ENCODE results near the gene FAM107B. TPM values are rescaled to one million over a fixed set of nuclear protein-coding genes. Genes with fewer than 3 reads are reported as not detected.

FAM107B gene
- total and polyA plus RNA-seq, 2 of the 8 experiments (the other 6 are each of a cell fraction or from before 2014, with no cell fraction given) = 7.5 to 28.1 TPM

- no peaks in the 10 kb centered on the region for H3K36me3 ChIP-seq (ENCODE audit: control insufficient read depth in 2 of 4, insufficient read depth in 4 of 4, low read length in 3 of 4)
- peak overlapping the region; percentile 81 for H2AFZ ChIP-seq (ENCODE audit: low read length)
- H3K23ac ChIP-seq (ENCODE audit: insufficient read length) = no peak overlapping the region
- H3K56ac ChIP-seq (replicated peaks; ENCODE audit: insufficient read length, low read depth, low read length) = no peak overlapping the region
- ChIA-PET CTCF (ENCODE audit: partially characterized antibody) (no interaction called here), POLR2A (ENCODE audit: partially characterized antibody) (interaction anchor here (0.7 kb wide), 1 partner anchor 29 kb away, joined by 3 read pairs; no protein-coding TSS in a partner anchor)
- H3K79me1 ChIP-seq (ENCODE audit: low read depth, low read length) = no peaks in the 10 kb centered on the region
- no peak overlapping the region for H3K18ac ChIP-seq (ENCODE audit: extremely low read depth, low read length)
- no peaks in the 10 kb centered on the region for H3K4me1 ChIP-seq (replicated peaks in 1 of 4; ENCODE audit: control insufficient read depth in 3 of 4, insufficient read depth in 4 of 4, low read length in 3 of 4)
- no peaks in the 10 kb centered on the region for H3K79me2 ChIP-seq (ENCODE audit: control insufficient read depth in 1 of 2, insufficient read depth in 2 of 2, low read length in 2 of 2)
- H3K4me3 ChIP-seq (ENCODE audit: extremely low read depth in 1 of 4, insufficient read depth in 2 of 4, low read depth in 3 of 4, low read length in 4 of 4) = no peak overlapping the region
- H2BK20ac ChIP-seq (ENCODE audit: low read length) = no peak overlapping the region
- no peak for DNase-seq (ENCODE audit: low read depth in 1 of 2, low spot score in 2 of 2)
- no peak overlapping the region for H2BK15ac ChIP-seq (ENCODE audit: low read length)
- H3K9me3 ChIP-seq (ENCODE audit: insufficient read depth in 2 of 2, low read depth in 1 of 2, low read length in 1 of 2) = no peaks in the 10 kb centered on the region
- no peaks in the 10 kb centered on the region for H4K20me1 ChIP-seq (replicated peaks in 1 of 2; ENCODE audit: control insufficient read depth in 1 of 2, insufficient read depth in 2 of 2, low read length in 2 of 2)
- H3K23me2 ChIP-seq (ENCODE audit: low read depth, low read length) = no peaks in the 10 kb centered on the region
- no peak overlapping the region for H2AK5ac ChIP-seq (ENCODE audit: low read depth, low read length)
- 84% methylated on average over 7 of the region's 7 CpGs; no CpG with 5 or more reads in 1 of the 2 experiments for WGBS, 2 experiments (ENCODE audit: extremely low coverage in 1 of 2, insufficient coverage in 1 of 2, insufficient read length in 1 of 2, insufficient replicate concordance in 2 of 2, low coverage in 1 of 2, low lambda C conversion rate in 2 of 2, missing lambda C conversion rate in 1 of 2)
- no peak overlapping the region for H3K4me2 ChIP-seq (ENCODE audit: insufficient read depth in 1 of 2, low read depth in 2 of 2, low read length in 2 of 2)
- H3K27me3 ChIP-seq (replicated peaks in 1 of 4; ENCODE audit: control insufficient read depth in 3 of 4, extremely low read depth in 1 of 4, insufficient read depth in 3 of 4, low read length in 3 of 4) = no peaks in the 10 kb centered on the region
- H2BK12ac ChIP-seq (ENCODE audit: low read depth, low read length) = peak overlapping the region; percentile 12; the same call in 1 of the 2 replicates
- H4K5ac ChIP-seq (ENCODE audit: insufficient read length, low read depth, low read length) = no peak overlapping the region
- H2BK5ac ChIP-seq (ENCODE audit: low read depth, low read length) = no peak overlapping the region
- H3K27ac ChIP-seq (ENCODE audit: low read depth, low read length) = no peak overlapping the region
- H3K9ac ChIP-seq (replicated peaks in 1 of 4; ENCODE audit: extremely low read depth in 1 of 4, low read depth in 3 of 4, low read length in 3 of 4) = no peak overlapping the region
- H4K91ac ChIP-seq (replicated peaks; ENCODE audit: insufficient read length, low read length) = no peak overlapping the region
- no peak for FAIRE-seq
- no peak overlapping the region for H2BK120ac ChIP-seq (replicated peaks; ENCODE audit: low read depth, low read length)
- no peak overlapping the region for H3K4ac ChIP-seq (replicated peaks; ENCODE audit: insufficient read length, low read depth, low read length)
- no peak overlapping the region for H4K8ac ChIP-seq (ENCODE audit: extremely low read depth, insufficient read depth, low read length)
- H3K14ac ChIP-seq (ENCODE audit: insufficient read length) = no peak overlapping the region
- no peak for TF ChIP-seq ZNF274 (IDR thresholded peaks at IDR 0.05; ENCODE audit: borderline replicate concordance, extremely low read depth, low read length)
Observed at GRCh38 chr10:14781763-14782162, 7.1 kb upstream of the FAM107B start.

Data from H1 (cell line).